ENCODE measurements around the gene CADPS.

The CADPS gene

DNA sequence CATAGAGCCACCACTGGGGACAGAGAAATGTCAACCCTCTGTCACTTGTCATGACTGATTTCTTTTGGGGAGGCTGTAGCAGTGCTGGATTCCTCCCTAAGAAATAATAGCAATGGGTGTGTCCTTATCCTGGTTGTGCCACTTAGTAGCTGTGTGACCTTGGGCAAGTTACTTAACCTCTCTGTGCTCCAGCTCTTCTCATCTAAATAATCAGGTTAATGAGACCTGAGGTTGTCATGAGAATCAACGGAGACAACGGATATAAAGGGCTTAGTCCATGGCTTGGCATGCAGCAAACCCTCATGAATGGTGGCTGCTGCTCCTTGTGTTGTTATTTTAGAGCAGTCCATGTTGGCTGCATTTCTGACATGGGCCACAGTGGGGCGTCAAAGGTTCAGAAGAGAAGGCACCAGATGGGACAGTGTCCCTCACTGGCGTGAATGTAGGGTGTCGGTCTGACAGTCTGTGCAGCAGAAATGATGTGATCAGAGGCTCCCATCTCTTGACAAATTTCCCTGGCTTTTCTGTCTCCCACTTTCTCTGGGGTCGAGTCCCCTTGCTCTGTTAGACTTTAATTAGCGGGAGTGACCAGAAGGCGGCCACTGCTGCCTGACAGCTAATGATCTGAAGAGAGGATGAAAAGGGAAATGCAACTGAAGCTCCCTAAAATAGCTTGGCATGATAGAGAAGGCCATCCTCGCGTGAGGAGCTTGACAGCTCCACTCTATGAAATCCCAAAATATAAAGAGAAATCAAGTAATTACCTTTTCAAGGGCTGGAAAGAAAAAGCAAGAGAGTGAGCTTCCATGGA is 209.4 kb downstream of the CADPS start:
- ATAC-seq (ENCODE audit: low read depth) (no peak), DNase-seq (ENCODE audit: low spot score in 2 of 2) (peak in 1 of 2 donors; percentile 10)
- no peak overlapping the region for H3K27ac Mint-ChIP-seq
- no peaks in the 10 kb centered on the region for H3K4me1 Mint-ChIP-seq
- no peak overlapping the region for H3K4me3 Mint-ChIP-seq
- H3K27me3 Mint-ChIP-seq, result peaks cover 4% of the 10 kb centered on the region
- no peaks in the 10 kb centered on the region for H3K9me3 Mint-ChIP-seq
- H3K36me3 Mint-ChIP-seq, result no peaks in the 10 kb centered on the region

DNA sequence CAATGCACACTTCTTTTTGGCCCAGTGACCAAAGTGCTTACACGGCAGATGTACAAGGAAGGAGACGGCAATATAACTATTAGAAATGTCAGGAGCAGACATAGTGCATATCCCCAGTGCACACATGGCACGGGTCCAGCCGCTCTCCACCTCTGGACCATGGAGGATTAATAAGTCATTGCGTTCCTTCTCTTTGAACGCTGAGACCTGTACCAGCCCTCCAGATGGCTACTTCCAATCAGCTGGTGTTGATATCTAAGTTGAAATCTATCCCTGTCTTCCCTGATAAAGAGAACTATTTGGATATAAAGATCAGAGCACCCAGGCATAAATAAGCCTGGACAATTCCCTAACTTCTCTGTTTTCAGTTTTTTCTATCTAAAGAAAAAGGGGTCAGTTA is 212.5 kb downstream of the CADPS start:
- H3K27ac Mint-ChIP-seq, result no peak overlapping the region
- peaks cover 1% of the 10 kb centered on the region for H3K27me3 Mint-ChIP-seq
- no peak for DNase-seq (ENCODE audit: low spot score in 2 of 2)
- no peaks in the 10 kb centered on the region for H3K4me1 Mint-ChIP-seq
- no peaks in the 10 kb centered on the region for H3K9me3 Mint-ChIP-seq
- no peaks in the 10 kb centered on the region for H3K36me3 Mint-ChIP-seq
- ATAC-seq (ENCODE audit: low read depth), result no peak
- no peak overlapping the region for H3K4me3 Mint-ChIP-seq

DNA sequence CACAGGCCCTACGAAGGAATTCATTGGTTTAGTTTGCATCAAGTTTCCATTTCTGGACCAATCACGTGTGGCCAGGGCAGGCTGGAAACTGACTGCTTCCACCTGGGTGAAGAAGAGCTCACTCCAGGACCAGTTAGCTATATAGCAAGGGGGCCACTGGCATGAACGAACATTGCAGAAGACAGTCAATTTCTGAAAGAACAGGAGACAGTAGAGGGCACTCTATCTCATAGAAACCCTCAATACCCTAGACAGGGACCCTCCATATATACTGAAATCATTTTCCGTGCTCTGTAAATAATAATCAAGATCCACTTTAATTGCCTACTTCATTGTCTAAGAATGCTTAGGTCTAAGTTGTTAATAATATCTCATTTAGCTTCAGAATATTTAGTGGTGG is 215.6 kb downstream of the CADPS start:
- DNase-seq (ENCODE audit: low spot score in 2 of 2), result no peak
- no peaks in the 10 kb centered on the region for H3K36me3 Mint-ChIP-seq
- no peaks in the 10 kb centered on the region for H3K9me3 Mint-ChIP-seq
- H3K4me1 Mint-ChIP-seq, result no peaks in the 10 kb centered on the region
- ATAC-seq (ENCODE audit: low read depth), result no peak
- H3K27ac Mint-ChIP-seq, result no peak overlapping the region
- no peak overlapping the region for H3K4me3 Mint-ChIP-seq
- H3K27me3 Mint-ChIP-seq, result peaks cover 1% of the 10 kb centered on the region

DNA sequence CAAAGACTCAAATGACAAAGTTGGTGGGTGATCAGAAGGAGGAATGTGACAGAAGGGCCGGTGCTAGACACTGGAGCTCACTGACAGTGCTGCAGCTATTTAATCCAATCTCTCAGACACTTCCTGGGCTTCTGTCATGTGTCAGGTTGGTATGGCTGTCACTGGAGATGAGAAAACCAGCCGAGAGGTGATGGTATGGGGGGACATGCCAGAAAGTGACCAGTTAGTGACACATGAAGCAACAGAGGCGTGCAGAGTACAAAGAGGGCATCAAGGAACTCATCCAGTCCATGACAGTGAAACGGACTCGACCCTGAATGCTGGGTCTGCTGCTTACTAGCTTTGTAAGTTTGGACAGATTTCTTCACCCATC is 219.5 kb downstream of the CADPS start:
- ATAC-seq (ENCODE audit: low read depth) (no peak), DNase-seq (ENCODE audit: low spot score in 2 of 2) (no peak)
- no peaks in the 10 kb centered on the region for H3K36me3 Mint-ChIP-seq
- H3K27ac Mint-ChIP-seq, result no peak overlapping the region
- peaks cover 1% of the 10 kb centered on the region for H3K27me3 Mint-ChIP-seq
- H3K9me3 Mint-ChIP-seq, result no peaks in the 10 kb centered on the region
- H3K4me1 Mint-ChIP-seq, result no peaks in the 10 kb centered on the region
- H3K4me3 Mint-ChIP-seq, result no peak overlapping the region

DNA sequence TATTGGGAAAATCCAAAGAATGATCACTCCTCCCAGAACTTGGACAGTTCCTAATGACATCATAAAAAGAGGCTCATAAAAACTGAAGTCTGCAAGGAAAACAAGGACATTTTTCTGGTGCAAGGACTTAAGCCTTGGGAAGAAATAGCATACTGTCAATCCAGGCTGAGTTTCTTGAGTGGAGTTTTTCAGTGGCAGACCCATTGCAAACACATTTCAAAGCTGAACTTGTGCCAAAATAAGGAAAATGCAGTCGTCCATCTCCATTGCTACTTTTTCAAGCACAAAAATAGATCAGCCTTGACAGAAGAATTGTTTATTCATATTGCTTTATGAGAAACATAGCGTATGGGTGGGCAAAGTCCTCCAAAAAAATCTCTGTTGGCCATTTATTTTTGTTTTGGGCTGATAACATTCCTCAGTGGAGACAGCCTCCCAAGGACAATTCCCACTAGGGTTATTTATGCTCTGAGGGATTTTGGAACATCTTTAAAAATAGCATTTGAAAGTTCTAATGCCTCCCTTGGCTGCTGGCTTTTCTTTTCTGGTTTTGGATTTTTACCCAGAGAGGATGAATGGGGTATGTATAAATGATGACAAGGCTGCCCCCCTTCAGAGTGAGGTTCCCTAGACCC is 220.0 kb downstream of the CADPS start:
- ATAC-seq (ENCODE audit: low read depth) (no peak), DNase-seq (ENCODE audit: low spot score in 2 of 2) (no peak)
- H3K27ac Mint-ChIP-seq, result no peak overlapping the region
- H3K4me1 Mint-ChIP-seq, result no peaks in the 10 kb centered on the region
- H3K9me3 Mint-ChIP-seq, result no peaks in the 10 kb centered on the region
- H3K4me3 Mint-ChIP-seq, result no peak overlapping the region
- peaks cover 1% of the 10 kb centered on the region for H3K27me3 Mint-ChIP-seq
- no peaks in the 10 kb centered on the region for H3K36me3 Mint-ChIP-seq

DNA sequence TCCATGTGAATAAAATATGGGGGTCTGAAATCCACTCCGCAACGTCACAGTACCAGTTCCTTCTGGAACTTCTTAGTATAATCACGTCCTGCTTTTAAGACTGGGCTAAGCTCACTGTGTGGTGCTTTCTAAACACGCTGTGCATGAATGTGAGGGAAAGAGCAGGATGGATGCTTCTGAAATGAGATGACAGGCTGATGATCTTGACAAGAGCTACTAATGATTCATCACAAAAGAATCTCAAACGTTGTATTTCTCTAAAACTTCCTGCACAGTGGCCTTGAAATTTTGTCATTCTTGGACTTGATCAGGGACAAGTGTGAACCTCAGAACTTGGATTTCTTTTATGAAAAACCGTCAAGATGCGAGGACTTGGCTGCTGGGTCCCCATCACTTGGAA is 221.4 kb downstream of the CADPS start:
- H3K27me3 Mint-ChIP-seq, result peaks cover 1% of the 10 kb centered on the region
- ATAC-seq (ENCODE audit: low read depth) (no peak), DNase-seq (ENCODE audit: low spot score in 2 of 2) (no peak)
- H3K27ac Mint-ChIP-seq, result no peak overlapping the region
- H3K9me3 Mint-ChIP-seq, result no peaks in the 10 kb centered on the region
- no peaks in the 10 kb centered on the region for H3K36me3 Mint-ChIP-seq
- no peaks in the 10 kb centered on the region for H3K4me1 Mint-ChIP-seq
- no peak overlapping the region for H3K4me3 Mint-ChIP-seq

DNA sequence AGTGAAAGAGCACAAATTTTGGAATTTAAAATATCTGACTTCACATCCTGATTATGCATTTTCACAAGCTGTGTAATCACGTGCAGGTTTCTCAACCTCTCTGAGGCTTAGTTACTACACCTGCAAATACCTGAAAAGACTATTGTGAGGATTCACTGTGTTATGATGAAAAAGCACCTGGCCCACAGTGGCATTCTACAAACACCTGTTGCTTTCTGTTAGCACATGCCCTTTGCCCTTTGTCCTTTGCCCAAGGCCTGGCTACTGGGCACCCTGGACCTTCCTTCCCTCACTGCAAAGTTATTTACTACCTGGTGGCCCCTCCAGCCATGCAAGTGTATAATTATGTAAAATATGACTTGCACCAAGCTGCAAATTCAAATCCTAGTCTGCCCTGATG is 227.5 kb downstream of the CADPS start:
- H3K4me3 Mint-ChIP-seq, result no peak overlapping the region
- ATAC-seq (ENCODE audit: low read depth) (no peak), DNase-seq (ENCODE audit: low spot score in 2 of 2) (no peak)
- no peak overlapping the region for H3K27ac Mint-ChIP-seq
- H3K36me3 Mint-ChIP-seq, result no peaks in the 10 kb centered on the region
- no peaks in the 10 kb centered on the region for H3K9me3 Mint-ChIP-seq
- H3K4me1 Mint-ChIP-seq, result no peaks in the 10 kb centered on the region
- H3K27me3 Mint-ChIP-seq, result peaks cover 1% of the 10 kb centered on the region

DNA sequence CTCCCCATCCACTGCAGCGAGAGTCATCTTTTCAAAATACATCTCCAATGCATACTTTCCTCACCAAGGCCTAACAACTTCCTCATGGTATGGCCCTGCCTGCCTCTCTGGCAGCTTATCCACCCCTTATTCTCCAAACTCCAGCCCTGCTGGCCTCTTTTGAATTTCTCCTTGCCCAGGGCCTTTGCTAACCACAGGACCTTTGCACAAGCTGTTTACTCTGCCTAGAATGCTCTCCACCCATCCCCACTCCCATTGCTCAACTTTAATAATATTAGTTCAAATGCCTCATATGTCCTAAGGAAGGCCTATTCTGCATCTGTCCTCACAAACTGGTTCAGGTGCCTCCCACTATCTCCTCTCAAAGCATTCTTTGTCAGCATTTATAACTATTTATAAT is 230.7 kb downstream of the CADPS start:
- no peak for DNase-seq (ENCODE audit: low spot score in 2 of 2)
- Mint-ChIP-seq H3K27ac (no peak overlapping the region), H3K9me3 (no peaks in the 10 kb centered on the region), H3K36me3 (no peaks in the 10 kb centered on the region), H3K27me3 (peaks cover 3% of the 10 kb centered on the region), H3K4me1 (no peaks in the 10 kb centered on the region), H3K4me3 (no peak overlapping the region)
- ATAC-seq (ENCODE audit: low read depth), result no peak

DNA sequence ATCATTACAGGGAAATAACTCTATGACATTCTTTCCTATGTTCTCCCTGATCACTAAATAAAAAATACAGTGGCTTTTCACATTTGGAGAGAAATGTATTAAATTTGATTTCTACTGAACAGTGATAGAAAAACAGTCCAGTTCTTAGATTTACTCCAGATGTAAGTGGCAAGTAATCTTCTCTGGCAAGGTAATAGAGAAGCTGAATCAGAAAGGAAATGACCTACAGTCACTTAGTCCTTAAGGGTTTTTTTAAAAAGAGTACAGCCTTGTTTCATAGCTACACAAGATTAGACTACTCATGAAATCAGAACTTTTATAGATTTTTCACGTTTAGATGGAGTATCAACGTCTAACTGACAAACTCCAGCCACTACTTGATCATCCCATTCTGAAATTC is 236.9 kb downstream of the CADPS start:
- Mint-ChIP-seq H3K4me1 (no peaks in the 10 kb centered on the region), H3K27ac (no peak overlapping the region), H3K4me3 (no peak overlapping the region), H3K9me3 (no peaks in the 10 kb centered on the region), H3K36me3 (no peaks in the 10 kb centered on the region), H3K27me3 (peaks cover 5% of the 10 kb centered on the region)
- DNase-seq (ENCODE audit: low spot score in 2 of 2) (no peak), ATAC-seq (ENCODE audit: low read depth) (no peak)

DNA sequence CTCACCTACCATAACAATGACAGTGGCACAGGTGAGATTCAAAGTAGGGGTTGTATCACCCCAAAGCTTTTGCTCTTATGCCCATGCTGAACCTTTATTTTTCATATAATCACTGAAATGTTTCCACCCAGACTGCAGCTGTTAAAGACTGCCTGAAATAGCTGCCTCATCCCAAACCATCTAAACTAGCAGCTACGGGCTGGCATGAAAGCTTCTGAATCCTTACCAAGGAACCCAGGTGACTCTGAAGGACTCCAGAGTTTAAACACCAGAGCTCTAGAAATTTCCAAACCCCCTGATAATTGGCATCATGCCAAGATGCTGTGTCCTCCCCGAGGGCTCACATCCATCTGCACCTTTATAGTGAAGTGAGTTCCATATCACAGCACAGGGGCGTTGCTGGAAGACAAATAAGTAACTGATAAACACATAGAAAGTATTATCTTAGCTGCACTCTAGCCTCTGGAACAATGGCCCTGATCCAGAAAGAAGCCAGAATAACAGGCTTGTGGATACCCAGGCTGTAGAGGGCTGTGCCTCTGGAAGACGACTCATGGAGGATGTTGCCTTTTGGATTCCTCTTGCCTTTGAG is 238.9 kb downstream of the CADPS start:
- Mint-ChIP-seq H3K9me3 (no peaks in the 10 kb centered on the region), H3K4me1 (no peaks in the 10 kb centered on the region), H3K4me3 (no peak overlapping the region), H3K27me3 (peaks cover 5% of the 10 kb centered on the region), H3K27ac (no peak overlapping the region), H3K36me3 (no peaks in the 10 kb centered on the region)
- no peak for DNase-seq (ENCODE audit: low spot score in 2 of 2)
- ATAC-seq (ENCODE audit: low read depth), result no peak

DNA sequence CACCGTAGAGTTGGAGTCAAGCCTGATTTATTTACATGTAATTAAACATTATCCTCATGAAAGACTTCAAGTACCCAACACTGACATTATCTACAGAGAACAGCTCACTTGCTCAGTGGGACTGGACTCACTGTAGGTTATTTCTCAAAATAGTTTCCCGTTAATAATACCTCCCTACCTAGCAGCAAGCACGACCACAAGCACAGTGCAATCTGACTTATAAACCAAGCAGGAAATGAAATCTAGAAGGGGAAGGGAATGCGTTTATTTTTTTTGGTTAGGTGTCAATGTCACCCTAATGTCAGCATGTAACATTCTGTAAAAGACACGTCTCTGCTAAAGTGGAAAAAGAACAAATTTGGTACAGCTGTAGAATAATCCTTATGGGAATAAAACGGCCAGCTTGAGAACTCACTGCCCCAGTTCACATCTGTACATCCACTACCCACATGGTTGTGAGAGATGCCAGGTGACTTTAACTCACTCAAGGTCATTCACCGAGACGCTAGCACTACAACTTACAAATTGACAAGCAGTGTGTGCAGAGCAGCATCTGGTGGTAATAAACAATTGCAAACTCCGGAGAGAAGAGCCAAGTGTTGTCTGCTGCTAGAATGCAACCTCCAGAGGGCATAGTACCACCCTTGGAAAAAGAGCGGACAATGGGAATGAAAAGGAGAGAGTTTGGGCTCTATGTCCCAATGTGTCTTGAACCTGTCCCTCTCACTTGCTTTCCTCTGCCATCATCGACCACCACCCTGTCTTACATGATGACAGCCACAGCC is 242.5 kb downstream of the CADPS start:
- no peak overlapping the region for H3K4me3 Mint-ChIP-seq

DNA sequence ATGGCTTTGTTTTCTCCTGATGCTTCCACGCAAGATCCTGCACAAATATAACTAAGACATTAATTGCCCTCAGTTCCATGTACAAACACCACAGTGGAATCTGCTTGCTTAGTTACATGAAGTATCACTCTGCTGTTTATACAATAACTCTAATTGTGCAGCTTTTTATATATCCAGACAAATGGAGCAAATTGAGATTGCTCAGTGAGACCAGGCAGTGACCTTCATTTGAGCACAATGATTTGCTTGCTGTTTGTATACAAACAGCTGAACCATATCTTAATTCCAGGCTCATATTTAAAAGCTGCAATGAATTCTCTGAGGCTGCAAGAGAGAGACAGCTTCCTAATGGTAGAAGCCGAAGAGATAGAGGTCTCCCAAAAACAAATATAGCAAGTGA is 243.7 kb downstream of the CADPS start:
- no peaks in the 10 kb centered on the region for H3K9me3 Mint-ChIP-seq
- H3K4me3 Mint-ChIP-seq, result no peak overlapping the region
- DNase-seq (ENCODE audit: low spot score in 2 of 2) (no peak), ATAC-seq (ENCODE audit: low read depth) (no peak)
- no peaks in the 10 kb centered on the region for H3K4me1 Mint-ChIP-seq
- H3K27ac Mint-ChIP-seq, result no peak overlapping the region
- no peaks in the 10 kb centered on the region for H3K27me3 Mint-ChIP-seq
- no peaks in the 10 kb centered on the region for H3K36me3 Mint-ChIP-seq

More for the DNA sequence above, 242.5 kb downstream of the CADPS start:
- no peak for ATAC-seq (ENCODE audit: low read depth)
- peaks cover 2% of the 10 kb centered on the region for H3K27me3 Mint-ChIP-seq
- H3K4me1 Mint-ChIP-seq, result no peaks in the 10 kb centered on the region
- H3K36me3 Mint-ChIP-seq, result no peaks in the 10 kb centered on the region
- H3K27ac Mint-ChIP-seq, result no peak overlapping the region
- H3K9me3 Mint-ChIP-seq, result no peaks in the 10 kb centered on the region
- DNase-seq (ENCODE audit: low spot score in 2 of 2), result no peak

DNA sequence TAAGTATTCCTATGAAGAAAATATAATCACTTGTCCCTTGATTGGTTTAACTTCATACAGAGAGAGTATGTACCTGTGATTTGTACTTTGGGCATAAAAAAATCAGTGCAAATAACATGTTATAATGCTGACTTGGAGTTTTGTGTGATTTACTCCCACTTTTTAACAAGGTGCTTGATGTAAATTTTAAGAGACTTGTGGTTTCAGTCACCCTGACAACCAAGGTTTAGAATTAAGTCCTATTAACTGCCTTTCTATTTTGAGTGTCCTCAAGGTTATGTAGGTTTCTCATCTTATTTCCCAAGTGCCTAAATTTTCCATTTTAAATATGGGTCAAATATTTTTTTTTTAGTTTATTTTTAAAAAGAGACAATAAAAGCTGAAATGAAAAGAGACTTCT is 244.6 kb downstream of the CADPS start:
- Mint-ChIP-seq H3K27ac (no peak overlapping the region), H3K27me3 (no peaks in the 10 kb centered on the region), H3K4me3 (no peak overlapping the region), H3K4me1 (no peaks in the 10 kb centered on the region), H3K36me3 (no peaks in the 10 kb centered on the region), H3K9me3 (no peaks in the 10 kb centered on the region)
- no peak for ATAC-seq (ENCODE audit: low read depth)
- DNase-seq (ENCODE audit: low spot score in 2 of 2), result no peak

DNA sequence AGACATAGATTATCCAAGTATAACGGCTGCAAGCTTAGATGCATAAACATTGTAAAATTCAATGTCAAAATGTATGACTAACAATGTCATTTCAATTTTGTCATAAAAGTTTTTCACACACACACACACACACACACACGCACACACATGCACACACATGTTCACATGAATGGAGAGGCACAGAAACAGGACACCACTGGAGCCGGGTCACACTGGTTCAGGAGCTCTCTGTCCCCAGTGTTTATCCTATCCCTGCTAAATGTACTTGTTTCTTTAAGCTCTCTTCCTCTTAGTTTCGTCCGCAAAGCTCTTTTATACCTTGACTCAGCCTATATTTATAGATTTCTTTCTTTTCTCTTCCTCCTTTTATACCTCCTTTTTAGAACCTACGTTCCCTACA is 249.9 kb downstream of the CADPS start:
- DNase-seq (ENCODE audit: low spot score in 2 of 2), result no peak
- Mint-ChIP-seq H3K27me3 (peaks cover 3% of the 10 kb centered on the region), H3K27ac (no peak overlapping the region), H3K9me3 (no peaks in the 10 kb centered on the region), H3K4me3 (no peak overlapping the region), H3K36me3 (no peaks in the 10 kb centered on the region), H3K4me1 (peaks cover 4% of the 10 kb centered on the region)
- ATAC-seq (ENCODE audit: low read depth), result no peak

Measured in memory B cell (primary cell).